ENCODE results near the gene DICER1. TPM values are rescaled to one million over a fixed set of nuclear protein-coding genes. Genes with fewer than 3 reads are reported as not detected.

DICER1 gene
- polyA plus RNA-seq, 1 donor (not counting 4 experiments of a cell fraction or from before 2014, with no cell fraction given): 31.6 TPM

DNA sequence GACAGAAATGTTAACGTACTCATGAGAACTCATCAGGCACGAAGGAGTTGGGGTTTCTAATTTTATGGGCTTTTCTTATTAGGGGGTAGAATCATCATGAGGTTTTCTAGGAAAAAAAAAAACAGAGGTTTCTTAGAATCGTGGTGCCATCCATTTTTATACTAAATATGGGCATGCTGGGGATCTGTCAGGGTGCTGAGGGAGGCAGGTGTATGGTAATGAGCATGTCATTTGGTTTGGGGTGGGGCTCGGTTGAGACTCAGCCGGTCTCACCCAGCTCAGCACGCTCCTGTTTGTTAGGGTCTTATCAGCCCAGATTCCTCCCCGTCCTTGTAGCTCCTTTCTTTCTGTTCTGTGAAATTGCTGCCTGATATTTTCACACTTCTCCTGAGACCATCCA is 98.2 kb downstream of the DICER1 start:
- H3K79me2 ChIP-seq (ENCODE audit: control insufficient read depth, insufficient read depth, low read length): no peaks in the 10 kb centered on the region
- H2AFZ ChIP-seq (ENCODE audit: control insufficient read depth, low read length): no peak overlapping the region
- H3K4me3 ChIP-seq (ENCODE audit: control insufficient read depth in 2 of 3, extremely low read depth in 1 of 3, insufficient read depth in 2 of 3, low read depth in 1 of 3, low read length in 3 of 3): no peak overlapping the region
- TF ChIP-seq EZH2 (IDR thresholded peaks at IDR 0.05; ENCODE audit: low read length): no peak
- TF ChIP-seq, protein P1, sequence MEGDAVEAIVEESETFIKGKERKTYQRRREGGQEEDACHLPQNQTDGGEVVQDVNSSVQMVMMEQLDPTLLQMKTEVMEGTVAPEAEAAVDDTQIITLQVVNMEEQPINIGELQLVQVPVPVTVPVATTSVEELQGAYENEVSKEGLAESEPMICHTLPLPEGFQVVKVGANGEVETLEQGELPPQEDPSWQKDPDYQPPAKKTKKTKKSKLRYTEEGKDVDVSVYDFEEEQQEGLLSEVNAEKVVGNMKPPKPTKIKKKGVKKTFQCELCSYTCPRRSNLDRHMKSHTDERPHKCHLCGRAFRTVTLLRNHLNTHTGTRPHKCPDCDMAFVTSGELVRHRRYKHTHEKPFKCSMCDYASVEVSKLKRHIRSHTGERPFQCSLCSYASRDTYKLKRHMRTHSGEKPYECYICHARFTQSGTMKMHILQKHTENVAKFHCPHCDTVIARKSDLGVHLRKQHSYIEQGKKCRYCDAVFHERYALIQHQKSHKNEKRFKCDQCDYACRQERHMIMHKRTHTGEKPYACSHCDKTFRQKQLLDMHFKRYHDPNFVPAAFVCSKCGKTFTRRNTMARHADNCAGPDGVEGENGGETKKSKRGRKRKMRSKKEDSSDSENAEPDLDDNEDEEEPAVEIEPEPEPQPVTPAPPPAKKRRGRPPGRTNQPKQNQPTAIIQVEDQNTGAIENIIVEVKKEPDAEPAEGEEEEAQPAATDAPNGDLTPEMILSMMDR (optimal IDR thresholded peaks at IDR 0.05 in 1 of 3, IDR thresholded peaks at IDR 0.05 in 1 of 3, conservative IDR thresholded peaks at IDR 0.05 in 1 of 3; ENCODE audit: extremely low read depth in 1 of 3, insufficient read depth in 2 of 3, low read length in 3 of 3): no peak
- H3K4me2 ChIP-seq (ENCODE audit: control insufficient read depth, extremely low read depth, insufficient read depth, low read depth, low read length): no peak overlapping the region
- FAIRE-seq (no peak), DNase-seq (ENCODE audit: low read depth, low spot score) (no peak)
- no peak overlapping the region for H3K27ac ChIP-seq (ENCODE audit: control insufficient read depth, insufficient read depth, low read length)
- H3K9ac ChIP-seq (ENCODE audit: control insufficient read depth, extremely low read depth, insufficient read depth, low read length): no peak overlapping the region
- H3K9me3 ChIP-seq (ENCODE audit: control insufficient read depth, low read depth, low read length): no peaks in the 10 kb centered on the region
- peaks cover 8% of the 10 kb centered on the region for H3K27me3 ChIP-seq (ENCODE audit: control insufficient read depth, extremely low read depth, insufficient read depth, low read length)
- no peaks in the 10 kb centered on the region for H3K4me1 ChIP-seq (ENCODE audit: control insufficient read depth, extremely low read depth, insufficient read depth, low read length)
- H4K20me1 ChIP-seq (ENCODE audit: control insufficient read depth, extremely low read depth, insufficient read depth, low read length): no peaks in the 10 kb centered on the region
- no peaks in the 10 kb centered on the region for H3K36me3 ChIP-seq (ENCODE audit: control insufficient read depth in 2 of 2, extremely low read depth in 1 of 2, insufficient read depth in 2 of 2, low read length in 2 of 2)
- no peaks in the 10 kb centered on the region for H3K9me1 ChIP-seq (ENCODE audit: control insufficient read depth, extremely low read depth, insufficient read depth, low read length)
- dilution Hi-C loops (cut with MboI; ENCODE audit: extremely low pct_ligation_motif_present, low sequenced_read_pairs): no loop called here

DNA sequence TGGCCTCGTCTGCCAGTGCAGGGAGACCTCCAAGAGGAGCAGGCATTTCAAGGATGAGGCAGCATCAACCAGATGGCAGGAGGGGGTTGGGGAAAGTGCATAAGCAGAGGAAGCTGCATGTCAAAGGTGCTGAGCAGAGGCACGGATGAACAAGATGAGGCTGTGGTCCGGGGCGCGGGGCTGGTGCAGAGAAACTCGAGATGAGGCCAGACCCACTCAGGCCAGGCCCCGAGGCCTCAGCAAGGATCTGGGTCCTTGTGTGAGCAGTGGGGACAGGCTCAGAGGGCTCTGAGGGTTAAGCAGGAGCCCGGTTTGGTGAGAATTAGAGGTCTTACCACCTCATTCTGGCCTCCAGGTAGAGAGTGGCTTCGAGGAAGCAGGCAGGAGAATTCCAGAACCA is 98.8 kb downstream of the DICER1 start:
- dilution Hi-C loops (cut with MboI; ENCODE audit: extremely low pct_ligation_motif_present, low sequenced_read_pairs): no loop called here
- no peaks in the 10 kb centered on the region for H3K36me3 ChIP-seq (ENCODE audit: control insufficient read depth in 2 of 2, extremely low read depth in 1 of 2, insufficient read depth in 2 of 2, low read length in 2 of 2)
- H3K4me1 ChIP-seq (ENCODE audit: control insufficient read depth, extremely low read depth, insufficient read depth, low read length): no peaks in the 10 kb centered on the region
- TF ChIP-seq, protein P1 (optimal IDR thresholded peaks at IDR 0.05 in 1 of 3, IDR thresholded peaks at IDR 0.05 in 1 of 3, conservative IDR thresholded peaks at IDR 0.05 in 1 of 3; ENCODE audit: extremely low read depth in 1 of 3, insufficient read depth in 2 of 3, low read length in 3 of 3): no peak
- no peak for TF ChIP-seq EZH2 (IDR thresholded peaks at IDR 0.05; ENCODE audit: low read length)
- no peaks in the 10 kb centered on the region for H3K9me3 ChIP-seq (ENCODE audit: control insufficient read depth, low read depth, low read length)
- H3K9ac ChIP-seq (ENCODE audit: control insufficient read depth, extremely low read depth, insufficient read depth, low read length): no peak overlapping the region
- no peak for DNase-seq (ENCODE audit: low read depth, low spot score)
- no peak for FAIRE-seq
- H3K4me3 ChIP-seq (ENCODE audit: control insufficient read depth in 2 of 3, extremely low read depth in 1 of 3, insufficient read depth in 2 of 3, low read depth in 1 of 3, low read length in 3 of 3): no peak overlapping the region
- H4K20me1 ChIP-seq (ENCODE audit: control insufficient read depth, extremely low read depth, insufficient read depth, low read length): no peaks in the 10 kb centered on the region
- H2AFZ ChIP-seq (ENCODE audit: control insufficient read depth, low read length): no peak overlapping the region
- no peak overlapping the region for H3K27ac ChIP-seq (ENCODE audit: control insufficient read depth, insufficient read depth, low read length)
- no peak overlapping the region for H3K4me2 ChIP-seq (ENCODE audit: control insufficient read depth, extremely low read depth, insufficient read depth, low read depth, low read length)
- H3K79me2 ChIP-seq (ENCODE audit: control insufficient read depth, insufficient read depth, low read length): no peaks in the 10 kb centered on the region
- H3K27me3 ChIP-seq (ENCODE audit: control insufficient read depth, extremely low read depth, insufficient read depth, low read length): peaks cover 8% of the 10 kb centered on the region
- H3K9me1 ChIP-seq (ENCODE audit: control insufficient read depth, extremely low read depth, insufficient read depth, low read length): no peaks in the 10 kb centered on the region
